ENCODE data around the gene CHMP1A.
"Not testable (repeated sequence)": the region's sequence is repeated elsewhere in the genome, so short reads cannot be mapped to it uniquely, and the experiment has no call there.

- not testable (repeated sequence) for TF ChIP-seq POLR2A (IDR thresholded peaks at IDR 0.05; ENCODE audit: low read length); CTCF (IDR thresholded peaks at IDR 0.05); MAFK (IDR thresholded peaks at IDR 0.05; ENCODE audit: partially characterized antibody); RARB (CRISPR knock-in tag; IDR thresholded peaks at IDR 0.05); EP300 (IDR thresholded peaks at IDR 0.05); PBX3 (IDR thresholded peaks at IDR 0.05); KDM5A (IDR thresholded peaks at IDR 0.05); ELK1 (IDR thresholded peaks at IDR 0.05; ENCODE audit: low read depth, low read length); TP53 (CRISPR knock-in tag; IDR thresholded peaks at IDR 0.05); RNF2 (IDR thresholded peaks at IDR 0.05; ENCODE audit: borderline replicate concordance, low read depth); ZFP36 (IDR thresholded peaks at IDR 0.05; ENCODE audit: borderline replicate concordance, partially characterized antibody)
Measured at GRCh38 chr16:89671565-89671964, 14.1 kb upstream of the CHMP1A start.

All from A549 (cell line).